Measurements from ENCODE around the gene CRADD. TPM values are rescaled to one million over a fixed set of nuclear protein-coding genes. Genes with fewer than 3 reads are reported as not detected.

CRADD gene
- total RNA-seq, 5 donors from 2014 or later (not counting 1 experiment from before 2014, with no cell fraction given) = 11.2 to 19.3 (median 12.3) TPM

DNA sequence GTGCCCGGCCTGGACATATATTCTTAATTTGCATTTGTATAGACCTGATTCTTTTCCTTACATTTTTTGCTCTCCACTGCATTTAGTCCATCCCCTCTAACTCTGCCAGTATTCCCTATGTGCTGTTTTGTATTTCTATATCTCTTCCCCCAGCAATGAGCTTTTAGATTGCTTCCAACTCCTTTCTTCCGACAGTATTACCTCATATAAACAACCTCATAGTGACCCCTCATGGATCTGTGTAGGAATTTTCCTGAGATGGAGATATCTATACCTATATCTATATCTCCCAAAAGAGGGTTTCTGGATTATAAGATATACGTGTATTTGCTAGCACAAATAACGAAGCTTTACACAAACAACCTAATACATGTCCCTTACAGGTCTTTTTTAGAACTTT is 161.9 kb downstream of the CRADD start:
- H3K27ac ChIP-seq (ENCODE audit: low read length) = no peak overlapping the region
- DNase-seq = no peak
- Mint-ChIP-seq H3K27ac (no peak overlapping the region), H3K9me3 (no peaks in the 10 kb centered on the region), H3K27me3 (no peaks in the 10 kb centered on the region), H3K4me1 (peaks cover 0 to 5% (median 0%) of the 10 kb centered on the region in 3 donors), H3K36me3 (peaks cover 38% of the 10 kb centered on the region), H3K4me3 (no peak overlapping the region)
- no CpG with 5 or more reads among the region's 4 CpGs for WGBS (ENCODE audit: insufficient coverage)
- H3K4me1 ChIP-seq (ENCODE audit: control insufficient read depth in 1 of 2, extremely low read depth in 1 of 2, insufficient read depth in 2 of 2, low read length in 2 of 2) = no peaks in the 10 kb centered on the region
- ATAC-seq (replicated peaks in 1 of 4) = no peak
- no peak overlapping the region for H3K4me3 ChIP-seq (ENCODE audit: control insufficient read depth in 1 of 2, extremely low read depth in 1 of 2, low read length in 1 of 2)
- no peaks in the 10 kb centered on the region for H3K27me3 ChIP-seq (replicated peaks in 1 of 2; ENCODE audit: control insufficient read depth in 2 of 2, extremely low read depth in 1 of 2, insufficient read depth in 2 of 2, low read length in 1 of 2)
- H3K9me3 ChIP-seq = no peaks in the 10 kb centered on the region
- POLR2A ChIA-PET = no interaction called here
- H3K36me3 ChIP-seq (ENCODE audit: control insufficient read depth in 2 of 2, extremely low read depth in 1 of 2, insufficient read depth in 1 of 2, low read length in 1 of 2) = no peaks in the 10 kb centered on the region
- CTCF ChIA-PET = interaction anchor here in 1 of 2 donors (0.6 kb wide), 1 partner anchor 1179 kb away, joined by 4 read pairs; no protein-coding TSS in a partner anchor

DNA sequence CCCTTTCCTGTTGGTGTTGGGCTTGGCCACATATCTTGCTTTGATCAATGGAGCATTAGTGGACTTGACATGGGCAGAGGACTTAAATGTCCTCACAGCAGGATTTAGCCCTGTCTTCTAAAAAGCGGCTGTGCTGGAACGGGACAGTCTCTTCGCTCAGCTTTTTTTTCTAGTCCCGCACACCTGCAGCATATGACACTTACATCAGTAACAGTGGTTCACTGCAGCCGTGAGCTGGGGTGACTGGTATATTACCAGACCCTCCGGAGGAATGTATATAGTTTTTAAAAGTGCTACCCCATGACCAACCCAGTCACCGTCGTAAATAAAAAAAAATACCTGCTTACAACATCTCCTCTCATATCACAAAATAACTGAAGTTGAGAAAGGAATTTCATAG is 164.5 kb downstream of the CRADD start:
- H3K27ac Mint-ChIP-seq = no peak overlapping the region
- no peaks in the 10 kb centered on the region for H3K27me3 ChIP-seq (replicated peaks in 1 of 2; ENCODE audit: control insufficient read depth in 2 of 2, extremely low read depth in 1 of 2, insufficient read depth in 2 of 2, low read length in 1 of 2)
- H3K27ac ChIP-seq (ENCODE audit: low read length) = no peak overlapping the region
- no peaks in the 10 kb centered on the region for H3K9me3 Mint-ChIP-seq
- H3K27me3 Mint-ChIP-seq = no peaks in the 10 kb centered on the region
- POLR2A ChIA-PET = no interaction called here
- H3K4me3 Mint-ChIP-seq = no peak overlapping the region
- no peak overlapping the region for H3K4me3 ChIP-seq (ENCODE audit: control insufficient read depth in 1 of 2, extremely low read depth in 1 of 2, low read length in 1 of 2)
- no peaks in the 10 kb centered on the region for H3K9me3 ChIP-seq
- no peaks in the 10 kb centered on the region for H3K4me1 ChIP-seq (ENCODE audit: control insufficient read depth in 1 of 2, extremely low read depth in 1 of 2, insufficient read depth in 2 of 2, low read length in 2 of 2)
- H3K36me3 Mint-ChIP-seq = peaks cover 48% of the 10 kb centered on the region
- WGBS (ENCODE audit: insufficient coverage) = no CpG with 5 or more reads among the region's 8 CpGs
- DNase-seq = no peak
- H3K36me3 ChIP-seq (ENCODE audit: control insufficient read depth in 2 of 2, extremely low read depth in 1 of 2, insufficient read depth in 1 of 2, low read length in 1 of 2) = no peaks in the 10 kb centered on the region
- peaks cover 0 to 13% (median 4%) of the 10 kb centered on the region in 3 donors for H3K4me1 Mint-ChIP-seq
- CTCF ChIA-PET = no interaction called here
- no peak for ATAC-seq (replicated peaks in 1 of 4)

DNA sequence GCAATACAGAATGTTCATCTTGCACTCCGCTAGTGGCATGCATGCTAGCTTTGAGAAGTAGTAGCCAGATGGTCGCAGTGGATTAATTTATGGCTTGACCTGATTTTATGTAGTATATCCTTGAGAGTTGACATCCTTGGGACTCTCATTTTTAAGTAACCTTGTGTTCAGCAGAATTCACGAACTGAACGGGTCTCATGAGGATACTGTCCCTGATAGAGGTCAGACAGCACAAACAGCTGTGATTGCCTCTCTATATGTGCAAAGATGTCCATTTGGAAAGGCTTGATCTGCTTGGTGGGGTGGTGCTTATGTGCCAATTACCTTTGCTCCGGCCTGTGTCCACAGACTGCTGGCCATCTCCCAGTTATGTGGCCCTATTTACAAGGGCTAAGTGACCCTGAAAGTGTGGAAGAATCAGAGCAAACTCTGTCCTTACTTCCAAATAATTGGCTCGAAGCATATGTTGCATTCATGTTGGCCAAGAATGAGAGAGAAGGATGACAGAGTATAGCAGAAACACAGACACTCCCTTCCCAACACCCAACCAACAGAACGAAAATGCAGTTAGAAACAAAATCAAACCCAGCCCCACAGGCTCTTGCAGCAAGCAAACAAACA is 167.1 kb downstream of the CRADD start:
- Histone ChIP-seq H3K36me3 (ENCODE audit: control insufficient read depth in 2 of 2, extremely low read depth in 1 of 2, insufficient read depth in 1 of 2, low read length in 1 of 2) (no peaks in the 10 kb centered on the region), H3K9me3 (no peaks in the 10 kb centered on the region), H3K27ac (ENCODE audit: low read length) (no peak overlapping the region), H3K4me3 (ENCODE audit: control insufficient read depth in 1 of 2, extremely low read depth in 1 of 2, low read length in 1 of 2) (no peak overlapping the region), H3K27me3 (replicated peaks in 1 of 2; ENCODE audit: control insufficient read depth in 2 of 2, extremely low read depth in 1 of 2, insufficient read depth in 2 of 2, low read length in 1 of 2) (no peaks in the 10 kb centered on the region), H3K4me1 (ENCODE audit: control insufficient read depth in 1 of 2, extremely low read depth in 1 of 2, insufficient read depth in 2 of 2, low read length in 2 of 2) (peaks cover 6 to 10% of the 10 kb centered on the region in 2 experiments)
- Mint-ChIP-seq H3K4me3 (no peak overlapping the region), H3K36me3 (peaks cover 37% of the 10 kb centered on the region), H3K27me3 (no peaks in the 10 kb centered on the region), H3K9me3 (peaks cover 0 to 7% (median 0%) of the 10 kb centered on the region in 3 donors), H3K27ac (no peak overlapping the region), H3K4me1 (peaks cover 15 to 29% (median 24%) of the 10 kb centered on the region in 3 donors)
- WGBS (ENCODE audit: insufficient coverage) = 100% methylated on average over 2 of the region's 7 CpGs
- ATAC-seq (replicated peaks in 1 of 4) = no peak
- no peak for DNase-seq
- ChIA-PET POLR2A (no interaction called here), CTCF (no interaction called here)

GRCh38 chr12:93846936-93847516 is 169.9 kb downstream of the CRADD start:
- ATAC-seq (replicated peaks in 1 of 4) (no peak), DNase-seq (no peak)
- H3K4me1 ChIP-seq (ENCODE audit: control insufficient read depth in 1 of 2, extremely low read depth in 1 of 2, insufficient read depth in 2 of 2, low read length in 2 of 2) = peaks cover 6 to 19% of the 10 kb centered on the region in 2 experiments
- H3K9me3 ChIP-seq = no peaks in the 10 kb centered on the region
- Mint-ChIP-seq H3K9me3 (peaks cover 0 to 7% (median 0%) of the 10 kb centered on the region in 3 donors), H3K27me3 (no peaks in the 10 kb centered on the region), H3K27ac (no peak overlapping the region), H3K36me3 (peaks cover 34% of the 10 kb centered on the region), H3K4me3 (no peak overlapping the region), H3K4me1 (peaks cover 25 to 37% (median 36%) of the 10 kb centered on the region in 3 donors)
- H3K4me3 ChIP-seq (ENCODE audit: control insufficient read depth in 1 of 2, extremely low read depth in 1 of 2, low read length in 1 of 2) = no peak overlapping the region
- no peaks in the 10 kb centered on the region for H3K36me3 ChIP-seq (ENCODE audit: control insufficient read depth in 2 of 2, extremely low read depth in 1 of 2, insufficient read depth in 1 of 2, low read length in 1 of 2)
- 71% methylated on average over 2 of the region's 5 CpGs for WGBS (ENCODE audit: insufficient coverage)
- H3K27me3 ChIP-seq (replicated peaks in 1 of 2; ENCODE audit: control insufficient read depth in 2 of 2, extremely low read depth in 1 of 2, insufficient read depth in 2 of 2, low read length in 1 of 2) = no peaks in the 10 kb centered on the region
- CTCF ChIA-PET = interaction anchor here in 1 of 2 donors (0.5 to 0.6 kb wide), 2 partner anchors 343 to 903 kb away, joined by 3 to 5 read pairs; no protein-coding TSS in a partner anchor
- POLR2A ChIA-PET = no interaction called here
- H3K27ac ChIP-seq (ENCODE audit: low read length) = no peak overlapping the region

GRCh38 chr12:93847517-93848474 is 170.6 kb downstream of the CRADD start:
- H3K9me3 ChIP-seq = no peaks in the 10 kb centered on the region
- no peaks in the 10 kb centered on the region for H3K27me3 Mint-ChIP-seq
- no peak for DNase-seq
- H3K4me3 ChIP-seq (ENCODE audit: control insufficient read depth in 1 of 2, extremely low read depth in 1 of 2, low read length in 1 of 2) = no peak overlapping the region
- POLR2A ChIA-PET = no interaction called here
- no peaks in the 10 kb centered on the region for H3K27me3 ChIP-seq (replicated peaks in 1 of 2; ENCODE audit: control insufficient read depth in 2 of 2, extremely low read depth in 1 of 2, insufficient read depth in 2 of 2, low read length in 1 of 2)
- H3K27ac Mint-ChIP-seq = no peak overlapping the region
- H3K9me3 Mint-ChIP-seq = peaks cover 0 to 7% (median 0%) of the 10 kb centered on the region in 3 donors
- peaks cover 25 to 42% (median 36%) of the 10 kb centered on the region in 3 donors for H3K4me1 Mint-ChIP-seq
- H3K36me3 ChIP-seq (ENCODE audit: control insufficient read depth in 2 of 2, extremely low read depth in 1 of 2, insufficient read depth in 1 of 2, low read length in 1 of 2) = no peaks in the 10 kb centered on the region
- no CpG with 5 or more reads among the region's 7 CpGs for WGBS (ENCODE audit: insufficient coverage)
- H3K36me3 Mint-ChIP-seq = peaks cover 33% of the 10 kb centered on the region
- no peak overlapping the region for H3K27ac ChIP-seq (ENCODE audit: low read length)
- CTCF ChIA-PET = interaction anchor here in 1 of 2 donors (0.6 kb wide), 1 partner anchor 904 kb away, joined by 5 read pairs; no protein-coding TSS in a partner anchor
- no peak for ATAC-seq (replicated peaks in 1 of 4)
- H3K4me1 ChIP-seq (ENCODE audit: control insufficient read depth in 1 of 2, extremely low read depth in 1 of 2, insufficient read depth in 2 of 2, low read length in 2 of 2) = peaks cover 6 to 19% of the 10 kb centered on the region in 2 experiments
- H3K4me3 Mint-ChIP-seq = no peak overlapping the region

DNA sequence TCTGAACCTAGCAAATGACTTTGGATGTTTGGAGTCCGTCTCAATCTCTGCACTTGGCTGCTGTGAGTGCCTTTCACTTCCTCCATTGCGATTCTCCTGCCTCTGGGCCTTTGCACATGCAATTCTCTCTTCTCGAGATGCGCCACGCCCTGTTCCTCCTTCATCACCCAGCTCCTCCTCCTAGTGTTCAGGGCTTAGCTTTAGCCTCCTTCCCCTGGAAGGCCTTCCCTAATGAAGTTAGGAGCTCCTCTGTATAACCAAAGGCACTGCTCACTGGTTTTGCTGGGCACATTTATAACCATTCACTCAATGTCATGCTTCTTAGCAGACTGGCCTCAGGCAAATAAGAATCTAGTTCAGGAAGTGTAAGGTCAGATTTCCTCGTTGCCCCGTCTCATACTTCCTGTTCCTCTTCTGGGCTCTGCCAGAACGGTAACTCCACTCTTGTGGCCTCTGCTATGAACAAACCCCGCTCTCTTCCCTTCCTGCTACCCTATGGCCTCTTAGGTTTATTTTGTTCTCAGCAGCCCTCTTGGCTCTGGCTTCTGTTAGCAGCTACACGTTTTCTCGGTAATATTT is 171.4 kb downstream of the CRADD start:
- Mint-ChIP-seq H3K4me3 (peak overlapping the region in 1 of 3 donors; percentile 44), H3K27ac (peak overlapping the region; percentile 17 to 44), H3K9me3 (peaks cover 0 to 7% (median 0%) of the 10 kb centered on the region in 3 donors), H3K36me3 (peaks cover 37% of the 10 kb centered on the region), H3K4me1 (peaks cover 25 to 46% (median 36%) of the 10 kb centered on the region in 3 donors), H3K27me3 (no peaks in the 10 kb centered on the region)
- CTCF ChIA-PET = no interaction called here
- no peak overlapping the region for H3K4me3 ChIP-seq (ENCODE audit: control insufficient read depth in 1 of 2, extremely low read depth in 1 of 2, low read length in 1 of 2)
- POLR2A ChIA-PET = no interaction called here
- ATAC-seq (replicated peaks in 1 of 4) (peak in 1 of 4 experiments; percentile 38), DNase-seq (peak in 1 of 35 experiments; percentile 27)
- no peaks in the 10 kb centered on the region for H3K36me3 ChIP-seq (ENCODE audit: control insufficient read depth in 2 of 2, extremely low read depth in 1 of 2, insufficient read depth in 1 of 2, low read length in 1 of 2)
- WGBS (ENCODE audit: insufficient coverage) = 61% methylated on average over 9 of the region's 11 CpGs
- no peaks in the 10 kb centered on the region for H3K27me3 ChIP-seq (replicated peaks in 1 of 2; ENCODE audit: control insufficient read depth in 2 of 2, extremely low read depth in 1 of 2, insufficient read depth in 2 of 2, low read length in 1 of 2)
- no peaks in the 10 kb centered on the region for H3K9me3 ChIP-seq
- H3K27ac ChIP-seq (ENCODE audit: low read length) = peak overlapping the region; percentile 24
- peaks cover 6 to 19% of the 10 kb centered on the region in 2 experiments for H3K4me1 ChIP-seq (ENCODE audit: control insufficient read depth in 1 of 2, extremely low read depth in 1 of 2, insufficient read depth in 2 of 2, low read length in 2 of 2)

Data from T-cell (primary cell).